Neuronal stem cell (in vitro differentiated cells): ENCODE measurements around the gene TRABD.

ENCODE experiments used
- DNase-seq: peaks from one replicate; pipeline ENCODE4 v3.0.0-alpha.2; 2013; ENCODE audit warnings: low spot score
- H2AFZ ChIP-seq: one replicate; pipeline ENCODE4 v1.6.1; 2013; ENCODE audit warnings: mild to moderate bottlenecking, low read length, inconsistent platforms
- H2AK5ac ChIP-seq: 2 replicates; pipeline ENCODE4 v1.6.1; 2013; ENCODE audit warnings: low read depth, mild to moderate bottlenecking, inconsistent platforms, low read length, moderate library complexity, mixed read lengths
- H2BK120ac ChIP-seq: 2 replicates; pipeline ENCODE4 v1.6.1; 2013; ENCODE audit warnings: low read depth, mild to moderate bottlenecking, inconsistent platforms, low read length, moderate library complexity, mixed read lengths
- H2BK12ac ChIP-seq: one replicate; pipeline ENCODE4 v1.6.1; 2013; ENCODE audit warnings: low read length, inconsistent platforms
- H2BK15ac ChIP-seq: 2 replicates; pipeline ENCODE4 v1.6.1; 2013; ENCODE audit warnings: mild to moderate bottlenecking, low read length, inconsistent platforms, mixed read lengths
- H2BK5ac ChIP-seq: one replicate; pipeline ENCODE4 v1.6.1; 2013; ENCODE audit warnings: inconsistent platforms, mild to moderate bottlenecking, low read length, moderate library complexity
- H3K14ac ChIP-seq: one replicate; pipeline ENCODE4 v1.6.1; 2013; ENCODE audit warnings: low read length, inconsistent platforms
- H3K18ac ChIP-seq: 2 replicates; pipeline ENCODE4 v1.6.1; 2013; ENCODE audit warnings: low read length, inconsistent platforms
- H3K23ac ChIP-seq: 2 replicates; pipeline ENCODE4 v1.6.1; 2013; ENCODE audit warnings: low read depth, mild to moderate bottlenecking, mixed read lengths, low read length, inconsistent platforms; ENCODE audit not compliant: poor library complexity
- H3K27ac ChIP-seq: replicated peaks from 3 replicates; pipeline ENCODE4 v1.5.1; 2013; ENCODE audit warnings: low read length, inconsistent platforms
- H3K27me3 ChIP-seq, 3 experiments: 2 replicates each; pipeline ENCODE4 v1.6.1; 2013; ENCODE audit warnings: low read length in 3 of 3, mild to moderate bottlenecking in 2 of 3, inconsistent platforms in 1 of 3, low read depth in 1 of 3, mixed read lengths in 1 of 3, moderate library complexity in 1 of 3; ENCODE audit not compliant: control insufficient read depth in 3 of 3, insufficient read depth in 3 of 3
- H3K36me3 ChIP-seq, 2 donors: replicated peaks in 1 of 2; 2 replicates each; pipeline ENCODE4 v1.6.1; 2013; ENCODE audit warnings: low read length in 2 of 2; ENCODE audit not compliant: control insufficient read depth in 2 of 2, insufficient read depth in 2 of 2
- H3K4ac ChIP-seq: 2 replicates; pipeline ENCODE4 v1.6.1; 2013; ENCODE audit warnings: inconsistent platforms, mild to moderate bottlenecking, low read length, moderate library complexity
- H3K4me1 ChIP-seq, 2 donors: 1 replicate in 1 of 2; 2 replicates in 1 of 2; pipeline ENCODE4 v1.6.1; 2013; ENCODE audit warnings: low read length in 2 of 2, low read depth in 1 of 2; ENCODE audit not compliant: control insufficient read depth in 2 of 2, insufficient read depth in 1 of 2
- H3K4me2 ChIP-seq: one replicate; pipeline ENCODE4 v1.6.1; 2013; ENCODE audit warnings: mild to moderate bottlenecking, low read length, inconsistent platforms; ENCODE audit not compliant: insufficient read depth, poor library complexity, severe bottlenecking
- H3K4me3 ChIP-seq, 2 donors: 2 replicates each; pipeline ENCODE4 v1.5.1; 2013; ENCODE audit warnings: low read length in 2 of 2, mild to moderate bottlenecking in 2 of 2, inconsistent platforms in 1 of 2, moderate library complexity in 1 of 2
- H3K79me1 ChIP-seq: one replicate; pipeline ENCODE4 v1.6.1; 2013; ENCODE audit warnings: low read depth, mild to moderate bottlenecking, inconsistent platforms, low read length, moderate library complexity
- H3K9ac ChIP-seq: one replicate; pipeline ENCODE4 v1.6.1; 2013; ENCODE audit warnings: mild to moderate bottlenecking, low read depth, low read length, inconsistent platforms; ENCODE audit not compliant: poor library complexity
- H3K9me3 ChIP-seq, 2 donors: replicated peaks in 1 of 2; 2 replicates each; pipeline versions ENCODE3 to v1.6.1; 2013; ENCODE audit warnings: low read length in 2 of 2, mild to moderate bottlenecking in 2 of 2, inconsistent platforms in 1 of 2, low read depth in 1 of 2, mixed read lengths in 1 of 2, moderate library complexity in 1 of 2; ENCODE audit not compliant: control insufficient read depth in 2 of 2, insufficient read depth in 1 of 2
- H4K8ac ChIP-seq: one replicate; pipeline ENCODE4 v1.6.1; 2013; ENCODE audit warnings: low read depth, mild to moderate bottlenecking, inconsistent platforms, low read length, moderate library complexity
- H4K91ac ChIP-seq: one replicate; pipeline ENCODE4 v1.6.1; 2013; ENCODE audit warnings: low read length, low read depth, mild to moderate bottlenecking, inconsistent platforms; ENCODE audit not compliant: poor library complexity
- WGBS, 2 donors: extraction: QIAGEN DNeasy Blood & Tissue Kit; methylation state at CpG; one replicate each; pipeline ENCODE4 v1.1.7; 2013; ENCODE audit warnings: missing lambda C conversion rate in 2 of 2, mixed read lengths in 1 of 2; ENCODE audit not compliant: insufficient read length in 2 of 2, insufficient replicate concordance in 1 of 2; ENCODE audit errors: extremely low coverage in 2 of 2; 5-methylcytosine and 5-hydroxymethylcytosine counted together

Gene TRABD

DNA sequence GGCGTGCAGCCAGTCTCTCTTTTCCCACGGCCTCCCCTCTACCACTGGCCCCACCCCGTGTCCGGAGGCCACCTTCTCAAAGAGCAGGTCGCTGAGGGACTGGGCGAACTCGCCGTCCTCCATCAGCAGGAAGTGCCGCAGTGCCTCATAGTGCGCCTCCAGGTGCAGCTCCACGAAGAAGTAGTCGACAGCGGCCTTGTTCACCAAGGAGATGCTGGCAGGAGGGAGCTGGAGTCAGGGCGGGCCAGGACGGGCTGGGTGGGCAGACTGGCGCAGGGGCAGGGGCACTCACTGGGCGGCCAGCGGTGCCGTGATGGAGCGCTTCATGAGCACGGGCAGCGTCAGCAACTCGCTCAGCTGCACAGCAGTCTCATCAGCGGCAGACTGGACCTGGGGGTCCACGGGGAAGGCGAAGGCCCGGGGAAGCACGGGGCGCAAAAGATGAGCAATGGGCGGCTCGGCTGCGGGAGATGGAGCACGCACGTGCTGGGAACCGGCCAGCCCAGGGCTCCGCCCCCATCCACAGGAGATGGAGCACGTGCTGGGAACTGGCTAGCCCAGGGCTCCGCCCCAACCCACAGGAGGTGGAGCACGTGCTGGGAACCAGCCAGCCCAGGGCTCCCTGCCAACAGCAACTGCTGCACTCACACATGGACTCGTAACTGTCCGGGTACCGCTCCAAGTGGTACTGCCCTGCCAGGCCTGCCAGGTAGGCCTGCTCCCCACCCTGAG is 33.4 kb downstream of the TRABD start:
- Histone ChIP-seq H3K4me3 (no peak overlapping the region), H2BK15ac (no peak overlapping the region), H3K9ac (no peak overlapping the region), H2AFZ (no peak overlapping the region), H3K14ac (no peak overlapping the region), H2AK5ac (no peak overlapping the region), H2BK5ac (no peak overlapping the region), H3K23ac (peak overlapping the region; percentile 81), H3K4ac (no peak overlapping the region), H4K8ac (no peak overlapping the region), H4K91ac (no peak overlapping the region), H3K36me3 (peaks cover 69 to 89% of the 10 kb centered on the region in 2 donors), H2BK12ac (no peak overlapping the region), H3K27me3 (no peaks in the 10 kb centered on the region), H3K79me1 (peaks cover 11% of the 10 kb centered on the region), H3K18ac (no peak overlapping the region), H3K4me2 (no peak overlapping the region), H3K27ac (no peak overlapping the region), H3K9me3 (no peaks in the 10 kb centered on the region), H3K4me1 (no peaks in the 10 kb centered on the region), H2BK120ac (no peak overlapping the region)
- WGBS, 2 donors = no CpG with 5 or more reads among the region's 42 CpGs
- DNase-seq = no peak

DNA sequence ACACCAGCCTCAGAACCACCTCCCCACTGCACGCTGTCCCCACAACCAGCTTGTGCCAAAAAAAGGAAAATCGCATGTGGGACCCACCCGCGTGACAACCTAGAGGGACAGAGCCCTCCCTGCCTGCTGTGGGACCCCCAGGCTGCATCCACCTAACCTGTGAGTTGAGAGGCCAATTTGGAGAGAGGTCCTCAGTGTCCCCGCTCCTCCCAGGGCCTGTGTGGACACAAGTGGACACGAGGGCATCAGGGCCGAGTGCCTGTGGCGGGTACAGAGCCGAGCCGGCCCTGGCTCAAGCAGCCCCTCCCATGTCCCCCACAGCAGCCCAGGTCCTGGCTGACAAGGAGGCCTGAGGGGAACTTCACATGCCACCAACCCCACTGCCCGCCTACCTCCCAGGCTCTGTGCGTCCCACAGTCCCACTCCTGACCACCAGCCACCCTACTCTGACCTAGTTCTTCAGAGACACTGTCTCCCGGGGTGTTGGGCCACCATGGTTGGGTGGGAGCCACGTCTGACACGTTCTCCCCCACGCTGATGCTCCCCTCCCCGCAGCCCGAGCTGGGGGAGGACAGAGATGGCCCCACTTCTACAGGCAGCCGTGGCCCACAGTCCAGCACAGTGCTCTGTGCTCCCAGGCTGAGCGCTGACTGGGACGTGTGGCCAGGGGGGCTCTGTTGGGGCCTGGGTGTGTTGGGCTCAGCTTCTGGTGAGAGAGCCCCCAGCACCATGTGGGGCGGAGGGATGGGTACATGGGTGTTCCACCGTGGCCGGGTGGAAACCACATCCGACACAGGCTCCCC is 34.3 kb downstream of the TRABD start:
- no peak overlapping the region for H2BK12ac ChIP-seq
- no peak for DNase-seq
- no peaks in the 10 kb centered on the region for H3K27me3 ChIP-seq
- H3K4me1 ChIP-seq = no peaks in the 10 kb centered on the region
- H4K8ac ChIP-seq = no peak overlapping the region
- no peak overlapping the region for H2BK5ac ChIP-seq
- no peak overlapping the region for H2BK120ac ChIP-seq
- H3K4me3 ChIP-seq = no peak overlapping the region
- no peak overlapping the region for H4K91ac ChIP-seq
- no peak overlapping the region for H2BK15ac ChIP-seq
- H2AFZ ChIP-seq = no peak overlapping the region
- no peak overlapping the region for H3K18ac ChIP-seq
- no peak overlapping the region for H3K14ac ChIP-seq
- no peak overlapping the region for H3K27ac ChIP-seq
- H3K9ac ChIP-seq = no peak overlapping the region
- H3K36me3 ChIP-seq = peaks cover 67 to 89% of the 10 kb centered on the region in 2 donors
- H3K4me2 ChIP-seq = no peak overlapping the region
- no peak overlapping the region for H2AK5ac ChIP-seq
- peaks cover 12% of the 10 kb centered on the region for H3K79me1 ChIP-seq
- H3K4ac ChIP-seq = no peak overlapping the region
- no CpG with 5 or more reads among the region's 25 CpGs for WGBS, 2 donors
- H3K9me3 ChIP-seq = no peaks in the 10 kb centered on the region
- H3K23ac ChIP-seq = peak overlapping the region; percentile 81

GRCh38 chr22:50220603-50221409 is 35.1 kb downstream of the TRABD start:
- H2BK5ac ChIP-seq = no peak overlapping the region
- H2BK12ac ChIP-seq = peak overlapping the region; percentile 22
- H3K27ac ChIP-seq = no peak overlapping the region
- no peak overlapping the region for H3K9ac ChIP-seq
- H4K91ac ChIP-seq = no peak overlapping the region
- no CpG with 5 or more reads among the region's 45 CpGs for WGBS, 2 donors
- H3K4me3 ChIP-seq = no peak overlapping the region
- H4K8ac ChIP-seq = no peak overlapping the region
- H3K79me1 ChIP-seq = peaks cover 12% of the 10 kb centered on the region
- no peak overlapping the region for H2BK120ac ChIP-seq
- H3K36me3 ChIP-seq = peaks cover 62 to 89% of the 10 kb centered on the region in 2 donors
- peak overlapping the region; percentile 32 for H3K23ac ChIP-seq
- H3K4ac ChIP-seq = no peak overlapping the region
- DNase-seq = no peak
- no peak overlapping the region for H3K4me2 ChIP-seq
- no peak overlapping the region for H3K14ac ChIP-seq
- no peak overlapping the region for H3K18ac ChIP-seq
- no peak overlapping the region for H2AFZ ChIP-seq
- H2AK5ac ChIP-seq = no peak overlapping the region
- no peaks in the 10 kb centered on the region for H3K27me3 ChIP-seq
- H3K4me1 ChIP-seq = no peaks in the 10 kb centered on the region
- H3K9me3 ChIP-seq = no peaks in the 10 kb centered on the region
- no peak overlapping the region for H2BK15ac ChIP-seq
